Aorta (tissue), 5 donors: Measurements from ENCODE around the gene SPTA1. TPM values are rescaled to one million over a fixed set of nuclear protein-coding genes. Genes with fewer than 3 reads are reported as not detected.

ENCODE experiments used
- ATAC-seq: fragments of 200-7000 bp; cut with Tn5 transposase; one replicate; pipeline ENCODE4 v1.9.1; 2022; ENCODE audit warnings: moderate library complexity; ENCODE audit not compliant: low FRiP score
- DNase-seq, 2 donors: peaks; one replicate each; pipeline ENCODE4 v3.0.0-alpha.2; 2020
- H3K27ac ChIP-seq, 2 donors: one replicate each; pipeline ENCODE4 v1.5.1; 2013; ENCODE audit warnings: low read length in 2 of 2, mild to moderate bottlenecking in 2 of 2, moderate library complexity in 2 of 2, control low read depth in 1 of 2, inconsistent platforms in 1 of 2, low read depth in 1 of 2
- H3K27me3 ChIP-seq, 2 donors: one replicate each; pipeline ENCODE4 v1.6.1; 2013; ENCODE audit warnings: control low read depth in 1 of 2, low read length in 1 of 2, mild to moderate bottlenecking in 1 of 2, moderate library complexity in 1 of 2; ENCODE audit not compliant: insufficient read depth in 2 of 2, control insufficient read depth in 1 of 2
- H3K36me3 ChIP-seq, 2 donors: one replicate each; pipeline ENCODE4 v1.6.1; 2013; ENCODE audit warnings: control low read depth in 1 of 2, low read length in 1 of 2, mild to moderate bottlenecking in 1 of 2; ENCODE audit not compliant: insufficient read depth in 2 of 2, control insufficient read depth in 1 of 2
- H3K4me1 ChIP-seq, 2 donors: one replicate each; pipeline ENCODE4 v1.6.1; 2013; ENCODE audit warnings: low read length in 2 of 2, control low read depth in 1 of 2, mild to moderate bottlenecking in 1 of 2, moderate library complexity in 1 of 2; ENCODE audit not compliant: insufficient read depth in 2 of 2, control insufficient read depth in 1 of 2
- H3K4me3 ChIP-seq, 2 donors: one replicate each; pipeline ENCODE4 v1.5.1; 2013; ENCODE audit warnings: low read length in 2 of 2, control low read depth in 1 of 2, mild to moderate bottlenecking in 1 of 2
- H3K9me3 ChIP-seq: one replicate; pipeline ENCODE4 v1.6.1; 2013; ENCODE audit warnings: mild to moderate bottlenecking, low read length; ENCODE audit not compliant: control insufficient read depth
- WGBS, 2 donors: extraction: QIAGEN DNeasy Blood & Tissue Kit; methylation state at CpG; one replicate each; pipeline ENCODE4 v1.1.7; 2013; 5-methylcytosine and 5-hydroxymethylcytosine counted together
- intact Hi-C, 2 donors: fragments of 100-400 bp; cut with DNase I; formaldehyde crosslinking; loops; one replicate each; pipeline versions ENCODE4 v1.14.2 to v1.15.0; 2022
- polyA plus RNA-seq, 2 donors: library from polyadenylated mRNA; stranded (reverse); fragments of 200-250 nt; gene quantifications; one replicate each; pipeline ENCODE4 v1.2.3, GENCODE V29; 2013
- total RNA-seq, 2 donors: library from RNA; stranded (reverse); fragmentation: NEBNext Ultra II Directional; extraction: Animal tissue kit (Norgen Biotek cat#: 25700); gene quantifications; one replicate each; pipeline ENCODE4 v1.2.1, GENCODE V29; 2021
- donor health status: healthy with polysubstance abuse.
- donor health status: Bipolar disorder and iron deficiency.
- donor health status: DM: no; HTN: no; CAD: no.
- donor health status: DM: no; HTN: no; CAD: no.
- donor health status: DM: yes; HTN: yes; CAD: no.

Gene SPTA1
- total and polyA plus RNA-seq, 4 donors: 1.2 TPM; not detected in 3

- H3K9me3 ChIP-seq: peaks cover 1% of the 10 kb centered on the region
- H3K4me1 ChIP-seq: no peaks in the 10 kb centered on the region
- intact Hi-C loops: no loop called here
- no peak within 1 kb of the TSS for H3K27ac ChIP-seq
- no peaks in the 10 kb centered on the region for H3K36me3 ChIP-seq
- no peak for DNase-seq
- no peak within 1 kb of the TSS for H3K4me3 ChIP-seq
- ATAC-seq: no peak
- 60 to 64% methylated on average over 1 of the region's 1 CpG for WGBS, 2 donors
- no peaks in the 10 kb centered on the region for H3K27me3 ChIP-seq
Observed at GRCh38 chr1:158579733-158580132, 106.8 kb downstream of the SPTA1 start, which contains the start of gene OR10X1. OR10X1 (minus strand) TSS chr1:158579899; CDS start chr1:158579899, 0 bp downstream.

- H3K27me3 ChIP-seq: no peaks in the 10 kb centered on the region
- ATAC-seq (no peak), DNase-seq (no peak)
- WGBS, 2 donors: 78% methylated on average over 3 of the region's 3 CpGs
- H3K4me3 ChIP-seq: no peak overlapping the region
- H3K9me3 ChIP-seq: peaks cover 1% of the 10 kb centered on the region
- intact Hi-C loops: no loop called here
- H3K36me3 ChIP-seq: no peaks in the 10 kb centered on the region
- H3K27ac ChIP-seq: no peak overlapping the region
- H3K4me1 ChIP-seq: no peaks in the 10 kb centered on the region
Observed at GRCh38 chr1:158577561-158577960, 109.0 kb downstream of the SPTA1 start.

- Histone ChIP-seq H3K27ac (no peak overlapping the region), H3K4me1 (no peaks in the 10 kb centered on the region), H3K9me3 (no peaks in the 10 kb centered on the region), H3K36me3 (no peaks in the 10 kb centered on the region), H3K4me3 (no peak overlapping the region), H3K27me3 (no peaks in the 10 kb centered on the region)
- 81 to 87% methylated on average over 1 of the region's 1 CpG for WGBS, 2 donors
- no peak for ATAC-seq
- no peak for DNase-seq
- intact Hi-C loops: no loop called here
Observed at GRCh38 chr1:158572226-158572625, 114.3 kb downstream of the SPTA1 start.

GRCh38 chr1:158570480-158570879 is 116.0 kb downstream of the SPTA1 start, which contains the start of gene OR6P1:
OR6P1 (minus strand) TSS chr1:158570580; CDS start chr1:158563604, 6,976 bp downstream.
- no peak for ATAC-seq

GRCh38 chr1:158564608-158565007 is 121.9 kb downstream of the SPTA1 start:
- Histone ChIP-seq H3K4me1 (no peaks in the 10 kb centered on the region), H3K4me3 (no peak overlapping the region), H3K27me3 (no peaks in the 10 kb centered on the region), H3K9me3 (no peaks in the 10 kb centered on the region), H3K27ac (no peak overlapping the region), H3K36me3 (no peaks in the 10 kb centered on the region)
- intact Hi-C loops: no loop called here
- WGBS, 2 donors: 44 to 46% methylated on average over 2 of the region's 2 CpGs
- DNase-seq: no peak
- no peak for ATAC-seq

More at GRCh38 chr1:158570480-158570879, 116.0 kb downstream of the SPTA1 start, which contains the start of gene OR6P1:
- Histone ChIP-seq H3K4me1 (no peaks in the 10 kb centered on the region), H3K36me3 (no peaks in the 10 kb centered on the region), H3K4me3 (no peak within 1 kb of the TSS), H3K9me3 (no peaks in the 10 kb centered on the region), H3K27ac (no peak within 1 kb of the TSS), H3K27me3 (no peaks in the 10 kb centered on the region)
- intact Hi-C loops: no loop called here
- DNase-seq: no peak
- 75% methylated on average over 3 of the region's 3 CpGs for WGBS, 2 donors

- H3K27me3 ChIP-seq: no peaks in the 10 kb centered on the region
- H3K27ac ChIP-seq: no peak overlapping the region
- WGBS, 2 donors: 59 to 62% methylated on average over 2 of the region's 2 CpGs
- H3K4me1 ChIP-seq: no peaks in the 10 kb centered on the region
- H3K4me3 ChIP-seq: no peak overlapping the region
- H3K36me3 ChIP-seq: no peaks in the 10 kb centered on the region
- ATAC-seq: no peak
- intact Hi-C loops: no loop called here
- DNase-seq: no peak
- H3K9me3 ChIP-seq: no peaks in the 10 kb centered on the region
Observed at GRCh38 chr1:158563853-158564252, 122.7 kb downstream of the SPTA1 start.

Other genes with a start within 250 kb of the SPTA1 start
- under 1 TPM in 1 of 2 donors, not detected in 1; 0.09 TPM for gene OR10K1, start 224.9 kb downstream of the SPTA1 start, total RNA-seq
- not detected for gene OR10K1, start 224.9 kb downstream of the SPTA1 start, polyA plus RNA-seq
- not detected for gene OR10R2, start 214.5 kb downstream of the SPTA1 start, total RNA-seq
- not detected for gene OR10R2, start 214.5 kb downstream of the SPTA1 start, polyA plus RNA-seq
- gene OR6Y1, start 132.3 kb downstream of the SPTA1 start, total RNA-seq: not detected
- under 1 TPM in 1 of 2 donors, not detected in 1; 0.50 TPM for gene OR6Y1, start 132.3 kb downstream of the SPTA1 start, polyA plus RNA-seq
- gene OR6P1, start 116.1 kb downstream of the SPTA1 start, total RNA-seq: not detected
- gene OR6P1, start 116.1 kb downstream of the SPTA1 start, polyA plus RNA-seq: under 1 TPM in 1 of 2 donors, not detected in 1; 0.13 TPM
- not detected for gene OR10X1, start 106.8 kb downstream of the SPTA1 start, total RNA-seq
- not detected for gene OR10X1, start 106.8 kb downstream of the SPTA1 start, polyA plus RNA-seq
- gene OR10Z1, start 81.4 kb downstream of the SPTA1 start, total RNA-seq: not detected
- gene OR10Z1, start 81.4 kb downstream of the SPTA1 start, polyA plus RNA-seq: not detected
- not detected for gene OR6K2, start 13.9 kb upstream of the SPTA1 start, total RNA-seq
- gene OR6K2, start 13.9 kb upstream of the SPTA1 start, polyA plus RNA-seq: not detected
- not detected for gene OR6K3, start 34.0 kb upstream of the SPTA1 start, total RNA-seq
- gene OR6K3, start 34.0 kb upstream of the SPTA1 start, polyA plus RNA-seq: not detected
- not detected for gene OR6K6, start 68.0 kb upstream of the SPTA1 start, total RNA-seq
- gene OR6K6, start 68.0 kb upstream of the SPTA1 start, polyA plus RNA-seq: under 1 TPM in 1 of 2 donors, not detected in 1; 0.50 TPM
- not detected for gene OR6N1, start 85.5 kb upstream of the SPTA1 start, total RNA-seq
- not detected for gene OR6N1, start 85.5 kb upstream of the SPTA1 start, polyA plus RNA-seq
- not detected for gene OR6N2, start 94.5 kb upstream of the SPTA1 start, total RNA-seq
- not detected for gene OR6N2, start 94.5 kb upstream of the SPTA1 start, polyA plus RNA-seq
- gene MNDA, start 144.6 kb upstream of the SPTA1 start, total RNA-seq: 10 to 100 TPM; 11.3 to 20.3 TPM
- gene MNDA, start 144.6 kb upstream of the SPTA1 start, polyA plus RNA-seq: 1 to 10 TPM; 1.8 to 9.1 TPM
- gene PYHIN1, start 244.8 kb upstream of the SPTA1 start, total RNA-seq: 1 to 10 TPM; 2.9 to 4.7 TPM
- not detected for gene PYHIN1, start 244.8 kb upstream of the SPTA1 start, polyA plus RNA-seq